Measurements from ENCODE around the gene KCNH2. TPM values are rescaled to one million over a fixed set of nuclear protein-coding genes. Genes with fewer than 3 reads are reported as not detected.
"Not testable (repeated sequence)": the region's sequence is repeated elsewhere in the genome, so short reads cannot be mapped to it uniquely, and the experiment has no call there.

Gene KCNH2
- total RNA-seq, 2 experiments from 2014 or later, result not detected

DNA sequence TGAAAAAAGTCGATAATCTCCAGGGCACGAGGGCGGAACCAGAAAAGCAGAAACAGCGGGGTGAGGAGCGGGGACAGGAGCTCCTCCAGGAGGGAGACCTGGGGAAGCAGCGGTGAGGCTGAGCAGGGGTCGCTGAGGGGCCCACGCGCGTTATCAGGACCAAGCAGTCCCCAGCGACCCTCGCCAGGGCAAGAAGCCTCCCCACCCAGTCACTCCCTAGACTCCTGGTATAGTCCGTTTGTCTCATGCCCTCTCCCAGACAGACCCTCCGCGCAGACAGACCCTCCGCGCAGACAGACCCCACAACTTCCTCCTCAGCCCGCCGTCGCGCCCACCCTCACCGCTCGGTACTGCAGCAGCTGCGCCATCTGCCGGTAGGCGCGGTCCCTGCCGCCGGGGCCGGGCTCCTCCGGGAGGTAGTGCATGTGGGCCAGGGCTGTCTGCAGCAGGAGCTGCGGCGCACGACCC is 39.9 kb upstream of the KCNH2 start:
- Mint-ChIP-seq H3K9me3 (ENCODE audit: insufficient read depth) (no peaks in the 10 kb centered on the region), H3K36me3 (ENCODE audit: low read depth) (peaks cover 14% of the 10 kb centered on the region), H3K4me3 (peak overlapping the region; percentile 69), H3K27me3 (ENCODE audit: low read depth) (peaks cover 28% of the 10 kb centered on the region), H3K27ac (peak overlapping the region; percentile 65), H3K4me1 (ENCODE audit: low read depth) (peaks cover 59% of the 10 kb centered on the region)
- peak; percentile 62 for ATAC-seq
- DNase-seq, result peak; percentile 83
- POLR2A ChIA-PET, result interaction anchor here (0.5 to 1.7 kb wide), 3 partner anchors 10 to 454 kb away, joined by 3 to 10 read pairs (median 3); partner anchors contain the start of gene ABCB8
- CTCF ChIA-PET, result interaction anchor here (0.6 to 3.9 kb wide), 32 partner anchors 8 to 226 kb away, joined by 3 to 53 read pairs (median 5); partner anchors contain the start of genes ABCB8, ABCF2, FASTK and NOS3

DNA sequence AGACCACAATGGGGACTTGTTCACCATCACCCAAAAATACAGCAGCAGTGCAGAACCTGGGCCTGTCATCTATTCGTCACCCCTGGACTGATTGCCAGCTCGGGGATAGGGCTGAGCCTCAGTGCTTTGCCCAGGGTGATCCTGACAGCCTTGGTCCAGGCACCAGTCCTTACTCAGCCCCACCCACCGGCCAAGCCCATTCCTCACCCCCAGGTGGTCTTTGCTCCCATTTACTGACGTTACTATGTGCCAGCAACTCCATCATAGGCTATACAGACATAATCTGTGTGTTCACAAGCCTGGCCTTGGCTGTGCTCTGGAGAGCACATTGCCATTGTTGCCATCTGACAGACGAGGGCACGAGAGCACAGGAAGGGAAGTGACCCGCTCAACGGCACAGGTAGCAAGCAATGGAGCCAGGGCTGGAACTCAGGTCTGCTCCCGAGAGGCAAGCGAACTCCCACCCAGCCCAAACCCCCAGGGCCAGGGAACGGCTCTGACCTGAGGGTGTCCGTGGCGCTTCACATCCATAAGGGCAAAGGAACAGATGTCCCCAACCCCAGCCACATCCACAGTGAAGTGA is 39.3 kb upstream of the KCNH2 start:
- no peak for DNase-seq

GRCh38 chr7:151016942-151017341 is 38.8 kb upstream of the KCNH2 start:
- no peaks in the 10 kb centered on the region for H3K9me3 Mint-ChIP-seq (ENCODE audit: insufficient read depth)
- H3K27me3 Mint-ChIP-seq (ENCODE audit: low read depth), result peaks cover 28% of the 10 kb centered on the region
- peak overlapping the region; percentile 65 for H3K27ac Mint-ChIP-seq
- CTCF ChIA-PET, result interaction anchor here (1.1 to 3.9 kb wide), 8 partner anchors 8 to 210 kb away, joined by 3 to 50 read pairs (median 6); partner anchors contain the start of genes ABCB8, ABCF2 and SLC4A2
- ATAC-seq, result no peak
- POLR2A ChIA-PET, result interaction anchor here (1.2 kb wide), 1 partner anchor 9 kb away, joined by 3 read pairs; no protein-coding TSS in a partner anchor
- DNase-seq, result no peak
- peaks cover 14% of the 10 kb centered on the region for H3K36me3 Mint-ChIP-seq (ENCODE audit: low read depth)
- peaks cover 70% of the 10 kb centered on the region for H3K4me1 Mint-ChIP-seq (ENCODE audit: low read depth)
- H3K4me3 Mint-ChIP-seq, result peak overlapping the region; percentile 69

More for the DNA sequence above, 39.3 kb upstream of the KCNH2 start:
- H3K27ac Mint-ChIP-seq, result peak overlapping the region; percentile 65
- H3K9me3 Mint-ChIP-seq (ENCODE audit: insufficient read depth), result no peaks in the 10 kb centered on the region
- H3K4me1 Mint-ChIP-seq (ENCODE audit: low read depth), result peaks cover 65% of the 10 kb centered on the region
- POLR2A ChIA-PET, result interaction anchor here (1.2 kb wide), 1 partner anchor 9 kb away, joined by 3 read pairs; no protein-coding TSS in a partner anchor
- H3K36me3 Mint-ChIP-seq (ENCODE audit: low read depth), result peaks cover 14% of the 10 kb centered on the region
- H3K4me3 Mint-ChIP-seq, result peak overlapping the region; percentile 69
- ATAC-seq, result no peak
- peaks cover 28% of the 10 kb centered on the region for H3K27me3 Mint-ChIP-seq (ENCODE audit: low read depth)
- CTCF ChIA-PET, result interaction anchor here (0.8 to 3.9 kb wide), 16 partner anchors 9 to 209 kb away, joined by 3 to 53 read pairs (median 5); partner anchors contain the start of genes ABCB8, ABCF2, FASTK and NOS3

- no peak for DNase-seq
- CTCF ChIA-PET, result interaction anchor here (1.1 to 3.9 kb wide), 5 partner anchors 8 to 118 kb away, joined by 4 to 50 read pairs (median 5); partner anchors contain the start of gene ABCB8
- Mint-ChIP-seq H3K36me3 (ENCODE audit: low read depth) (peaks cover 14% of the 10 kb centered on the region), H3K4me3 (no peak overlapping the region), H3K9me3 (ENCODE audit: insufficient read depth) (no peaks in the 10 kb centered on the region), H3K27me3 (ENCODE audit: low read depth) (peaks cover 28% of the 10 kb centered on the region), H3K4me1 (ENCODE audit: low read depth) (peaks cover 74% of the 10 kb centered on the region), H3K27ac (no peak overlapping the region)
- POLR2A ChIA-PET, result no interaction called here
- ATAC-seq, result no peak
Measured at GRCh38 chr7:151016505-151016904, 38.4 kb upstream of the KCNH2 start.

DNA sequence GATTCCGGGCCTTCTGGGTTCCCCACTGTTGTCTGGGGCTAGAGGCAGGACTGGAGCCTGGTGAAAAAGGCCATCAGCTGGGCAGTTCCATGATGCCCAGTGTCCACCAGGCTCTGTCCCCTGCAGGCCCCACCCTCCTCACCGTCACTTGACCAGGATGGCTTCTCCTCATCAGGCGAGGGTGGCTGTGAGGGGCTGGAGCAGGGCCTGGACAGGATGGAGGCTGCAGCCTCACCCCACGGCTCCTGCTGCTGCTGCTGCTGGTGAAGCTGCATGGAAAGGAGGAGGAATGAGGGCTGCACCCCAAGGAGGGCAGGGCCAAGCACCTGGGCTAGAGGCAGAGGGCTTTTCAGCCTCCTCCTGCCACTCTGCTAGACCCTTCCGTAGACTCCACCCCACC is 37.8 kb upstream of the KCNH2 start:
- no peak for ATAC-seq
- no peak overlapping the region for H3K4me3 Mint-ChIP-seq
- no peak overlapping the region for H3K27ac Mint-ChIP-seq
- POLR2A ChIA-PET, result no interaction called here
- peaks cover 14% of the 10 kb centered on the region for H3K36me3 Mint-ChIP-seq (ENCODE audit: low read depth)
- H3K27me3 Mint-ChIP-seq (ENCODE audit: low read depth), result peaks cover 23% of the 10 kb centered on the region
- peaks cover 77% of the 10 kb centered on the region for H3K4me1 Mint-ChIP-seq (ENCODE audit: low read depth)
- H3K9me3 Mint-ChIP-seq (ENCODE audit: insufficient read depth), result no peaks in the 10 kb centered on the region
- CTCF ChIA-PET, result interaction anchor here (1.1 kb wide), 1 partner anchor 118 kb away, joined by 4 read pairs; no protein-coding TSS in a partner anchor
- no peak for DNase-seq

- H3K27me3 Mint-ChIP-seq (ENCODE audit: low read depth), result peaks cover 16% of the 10 kb centered on the region
- ChIA-PET CTCF (interaction anchor here (1.2 to 1.7 kb wide), 2 partner anchors 25 to 52 kb away, joined by 3 to 4 read pairs; no protein-coding TSS in a partner anchor), POLR2A (interaction anchor here (0.7 kb wide), 1 partner anchor 13 kb away, joined by 3 read pairs; the partner anchor contains the start of gene ABCB8)
- DNase-seq, result peak; percentile 58
- H3K27ac Mint-ChIP-seq, result peak overlapping the region; percentile 94
- H3K9me3 Mint-ChIP-seq (ENCODE audit: insufficient read depth), result no peaks in the 10 kb centered on the region
- peaks cover 88% of the 10 kb centered on the region for H3K4me1 Mint-ChIP-seq (ENCODE audit: low read depth)
- peaks cover 14% of the 10 kb centered on the region for H3K36me3 Mint-ChIP-seq (ENCODE audit: low read depth)
- peak overlapping the region; percentile 78 for H3K4me3 Mint-ChIP-seq
- no peak for ATAC-seq
Measured at GRCh38 chr7:151014950-151015349, 36.8 kb upstream of the KCNH2 start.

- peak overlapping the region; percentile 78 for H3K4me3 Mint-ChIP-seq
- H3K27ac Mint-ChIP-seq, result peak overlapping the region; percentile 94
- DNase-seq (peak; percentile 95), ATAC-seq (peak; percentile 67)
- CTCF ChIA-PET, result interaction anchor here (0.7 to 1.7 kb wide), 4 partner anchors 14 to 116 kb away, joined by 3 to 6 read pairs (median 4); partner anchors contain the start of gene ABCB8
- H3K4me1 Mint-ChIP-seq (ENCODE audit: low read depth), result peaks cover 88% of the 10 kb centered on the region
- peaks cover 11% of the 10 kb centered on the region for H3K27me3 Mint-ChIP-seq (ENCODE audit: low read depth)
- POLR2A ChIA-PET, result interaction anchor here (0.9 kb wide), 1 partner anchor 45 kb away, joined by 3 read pairs; the partner anchor contains the start of gene SLC4A2
- H3K9me3 Mint-ChIP-seq (ENCODE audit: insufficient read depth), result no peaks in the 10 kb centered on the region
- peaks cover 14% of the 10 kb centered on the region for H3K36me3 Mint-ChIP-seq (ENCODE audit: low read depth)
Measured at GRCh38 chr7:151013733-151014497, 35.8 kb upstream of the KCNH2 start.

GRCh38 chr7:151013356-151013732 is 35.2 kb upstream of the KCNH2 start:
- no peak for DNase-seq
- no peak overlapping the region for H3K4me3 Mint-ChIP-seq
- H3K9me3 Mint-ChIP-seq (ENCODE audit: insufficient read depth), result no peaks in the 10 kb centered on the region
- H3K27ac Mint-ChIP-seq, result no peak overlapping the region
- no peak for ATAC-seq
- H3K27me3 Mint-ChIP-seq (ENCODE audit: low read depth), result peaks cover 7% of the 10 kb centered on the region
- ChIA-PET POLR2A (no interaction called here), CTCF (interaction anchor here (0.7 to 1.7 kb wide), 4 partner anchors 15 to 115 kb away, joined by 3 to 6 read pairs (median 4); partner anchors contain the start of gene ABCB8)
- H3K4me1 Mint-ChIP-seq (ENCODE audit: low read depth), result peaks cover 89% of the 10 kb centered on the region
- peaks cover 13% of the 10 kb centered on the region for H3K36me3 Mint-ChIP-seq (ENCODE audit: low read depth)

DNA sequence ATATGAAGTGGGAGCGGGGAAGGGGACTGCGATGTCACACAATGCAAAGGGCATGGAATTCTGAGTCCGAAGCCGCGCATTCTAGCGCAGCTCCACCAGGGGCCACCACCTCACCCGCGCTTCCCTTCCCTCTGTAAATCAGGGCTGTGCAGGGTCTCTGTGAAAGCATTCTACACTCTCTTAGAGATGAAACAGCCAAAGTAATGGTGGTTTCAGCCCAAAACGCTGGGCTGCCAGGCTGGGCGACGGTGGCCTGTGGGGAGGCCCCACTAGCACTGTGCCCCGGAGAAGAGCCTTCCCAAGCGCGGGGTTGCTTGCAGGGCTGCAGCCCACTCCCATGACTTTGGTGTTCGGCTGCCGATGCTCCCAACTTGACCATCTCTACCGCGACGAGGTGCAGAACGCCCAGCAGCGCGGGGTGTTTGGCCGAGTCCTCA is 34.8 kb upstream of the KCNH2 start:
- Mint-ChIP-seq H3K27ac (peak overlapping the region; percentile 14), H3K9me3 (ENCODE audit: insufficient read depth) (no peaks in the 10 kb centered on the region), H3K4me3 (peak overlapping the region; percentile 31), H3K4me1 (ENCODE audit: low read depth) (peaks cover 89% of the 10 kb centered on the region), H3K27me3 (ENCODE audit: low read depth) (peaks cover 3% of the 10 kb centered on the region), H3K36me3 (ENCODE audit: low read depth) (peaks cover 11% of the 10 kb centered on the region)
- ATAC-seq (no peak), DNase-seq (no peak)
- ChIA-PET POLR2A (no interaction called here), CTCF (interaction anchor here (1.0 kb wide), 1 partner anchor 15 kb away, joined by 3 read pairs; the partner anchor contains the start of gene ABCB8)

DNA sequence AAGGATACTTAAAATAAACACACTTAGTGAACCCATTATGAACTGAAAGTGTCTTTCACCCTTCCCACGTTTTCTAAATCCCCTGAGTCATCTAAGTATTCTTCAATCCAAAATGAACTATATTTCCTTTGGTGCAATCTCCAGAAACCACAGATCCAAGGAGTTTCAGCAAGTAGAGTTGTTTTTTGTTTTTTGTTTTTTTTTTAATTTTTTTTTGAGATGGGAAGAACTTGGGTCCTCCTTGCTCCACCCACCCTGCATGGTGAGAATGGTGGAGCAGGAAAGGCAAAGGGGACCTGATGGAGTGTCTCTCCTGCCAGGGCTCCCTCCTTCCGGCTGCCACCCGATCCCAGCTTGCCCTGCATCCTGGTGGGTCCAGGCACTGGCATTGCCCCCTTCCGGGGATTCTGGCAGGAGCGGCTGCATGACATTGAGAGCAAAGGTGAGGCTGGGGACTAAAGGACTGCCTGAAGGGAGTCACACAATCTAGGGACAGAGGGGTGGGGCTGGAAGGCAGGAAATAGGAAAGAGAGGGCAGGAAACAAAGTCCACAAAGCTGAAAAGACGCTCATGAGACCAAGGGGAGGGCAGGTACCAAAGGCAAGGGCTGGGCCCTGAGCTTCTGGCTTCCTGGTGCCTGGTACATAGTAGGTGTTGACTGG is 34.0 kb upstream of the KCNH2 start:
- H3K27me3 Mint-ChIP-seq (ENCODE audit: low read depth), result no peaks in the 10 kb centered on the region
- peaks cover 89% of the 10 kb centered on the region for H3K4me1 Mint-ChIP-seq (ENCODE audit: low read depth)
- H3K4me3 Mint-ChIP-seq, result peak overlapping the region; percentile 23
- DNase-seq (no peak), ATAC-seq (no peak)
- H3K9me3 Mint-ChIP-seq (ENCODE audit: insufficient read depth), result no peaks in the 10 kb centered on the region
- H3K36me3 Mint-ChIP-seq (ENCODE audit: low read depth), result peaks cover 11% of the 10 kb centered on the region
- H3K27ac Mint-ChIP-seq, result peak overlapping the region; percentile 84
- ChIA-PET CTCF (interaction anchor here (0.7 to 3.2 kb wide), 5 partner anchors 8 to 49 kb away, joined by 3 to 14 read pairs (median 5); partner anchors contain the start of gene ABCB8), POLR2A (no interaction called here)

DNA sequence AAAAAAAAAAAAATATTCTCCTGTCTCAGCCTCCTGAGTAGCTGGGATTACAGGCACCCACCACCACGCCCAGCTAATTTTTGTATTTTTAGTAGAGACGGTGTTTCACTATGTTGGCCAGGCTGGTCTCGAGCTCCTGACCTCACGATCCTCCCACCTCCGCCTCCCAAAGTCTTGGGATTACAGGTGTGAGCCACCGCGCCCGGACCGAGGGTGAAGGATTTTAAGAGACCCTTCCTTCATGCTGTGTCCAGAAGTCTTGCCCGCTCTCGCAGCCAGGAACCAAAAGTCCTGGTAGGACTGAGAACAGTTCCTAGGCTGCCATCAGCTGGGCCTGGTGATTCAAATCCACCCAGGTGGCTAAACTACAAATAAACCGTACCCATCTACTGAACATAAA is 33.5 kb upstream of the KCNH2 start:
- CTCF ChIA-PET, result interaction anchor here (1.0 to 5.3 kb wide), 7 partner anchors 10 to 133 kb away, joined by 3 to 23 read pairs (median 5); partner anchors contain the start of gene ABCB8
- peaks cover 11% of the 10 kb centered on the region for H3K36me3 Mint-ChIP-seq (ENCODE audit: low read depth)
- H3K9me3 Mint-ChIP-seq (ENCODE audit: insufficient read depth); DNase-seq; POLR2A ChIA-PET; ATAC-seq; H3K27me3 Mint-ChIP-seq (ENCODE audit: low read depth): not testable (repeated sequence)
- peak overlapping the region; percentile 3 for H3K4me3 Mint-ChIP-seq
- peak overlapping the region; percentile 84 for H3K27ac Mint-ChIP-seq
- peaks cover 86% of the 10 kb centered on the region for H3K4me1 Mint-ChIP-seq (ENCODE audit: low read depth)

Measured in activated CD8-positive, alpha-beta T cell treated with anti-CD3 and anti-CD28 coated beads, Interleukin-2, amount 10 ng/mL, durations not matched to agents 7 days and 5 days (primary cell).